Measurements from ENCODE around the gene MTHFR. TPM values are rescaled to one million over a fixed set of nuclear protein-coding genes. Genes with fewer than 3 reads are reported as not detected.
A peak's percentile ranks its signal among the peaks of the same experiment; 100 is the strongest.

Gene MTHFR
- total RNA-seq, 2 donors from 2014 or later = 16.0 to 18.7 TPM

DNA sequence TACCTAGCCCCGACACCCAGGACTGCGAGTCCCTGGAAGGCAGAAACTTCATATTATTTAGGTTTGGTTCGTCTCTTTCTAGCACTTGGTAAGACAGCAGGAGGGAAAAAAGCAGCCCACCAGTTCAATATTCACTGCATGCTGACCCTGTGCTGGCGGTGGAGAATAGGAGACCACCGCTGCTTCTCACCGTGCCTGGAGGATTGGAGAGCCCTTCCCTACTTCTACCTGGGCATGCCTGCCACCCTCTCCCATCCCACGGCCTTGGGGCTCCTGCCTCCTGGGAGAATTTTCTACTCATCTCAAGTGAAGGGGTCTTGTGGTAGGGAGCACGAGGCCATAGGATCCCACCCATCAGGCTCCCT is 5.4 kb downstream of the MTHFR start:
- no peaks in the 10 kb centered on the region for H3K27me3 Mint-ChIP-seq (ENCODE audit: low read depth)
- no peak overlapping the region for H3K27ac Mint-ChIP-seq
- no peaks in the 10 kb centered on the region for H3K9me3 Mint-ChIP-seq
- peaks cover 38% of the 10 kb centered on the region for H3K4me1 Mint-ChIP-seq (ENCODE audit: low read depth)
- no peak for DNase-seq
- ATAC-seq (replicated peaks in 1 of 2) = no peak
- no peak overlapping the region for H3K4me3 Mint-ChIP-seq
- peaks cover 3 to 6% of the 10 kb centered on the region in 2 donors for H3K36me3 Mint-ChIP-seq (ENCODE audit: insufficient read depth in 2 of 2)

- Mint-ChIP-seq H3K27me3 (ENCODE audit: low read depth) (no peaks in the 10 kb centered on the region), H3K4me3 (no peak overlapping the region), H3K27ac (no peak overlapping the region), H3K36me3 (ENCODE audit: insufficient read depth in 2 of 2) (peaks cover 3 to 8% of the 10 kb centered on the region in 2 donors), H3K9me3 (no peaks in the 10 kb centered on the region), H3K4me1 (ENCODE audit: low read depth) (peaks cover 34% of the 10 kb centered on the region)
- DNase-seq = no peak
- no peak for ATAC-seq (replicated peaks in 1 of 2)
Measured at GRCh38 chr1:11799896-11800295, 5.9 kb downstream of the MTHFR start.

- DNase-seq = no peak
- Mint-ChIP-seq H3K9me3 (no peaks in the 10 kb centered on the region), H3K36me3 (ENCODE audit: insufficient read depth in 2 of 2) (peaks cover 3 to 8% of the 10 kb centered on the region in 2 donors), H3K4me3 (no peak overlapping the region), H3K4me1 (ENCODE audit: low read depth) (peaks cover 26% of the 10 kb centered on the region), H3K27me3 (ENCODE audit: low read depth) (no peaks in the 10 kb centered on the region), H3K27ac (no peak overlapping the region)
- no peak for ATAC-seq (replicated peaks in 1 of 2)
Measured at GRCh38 chr1:11799099-11799498, 6.7 kb downstream of the MTHFR start.

DNA sequence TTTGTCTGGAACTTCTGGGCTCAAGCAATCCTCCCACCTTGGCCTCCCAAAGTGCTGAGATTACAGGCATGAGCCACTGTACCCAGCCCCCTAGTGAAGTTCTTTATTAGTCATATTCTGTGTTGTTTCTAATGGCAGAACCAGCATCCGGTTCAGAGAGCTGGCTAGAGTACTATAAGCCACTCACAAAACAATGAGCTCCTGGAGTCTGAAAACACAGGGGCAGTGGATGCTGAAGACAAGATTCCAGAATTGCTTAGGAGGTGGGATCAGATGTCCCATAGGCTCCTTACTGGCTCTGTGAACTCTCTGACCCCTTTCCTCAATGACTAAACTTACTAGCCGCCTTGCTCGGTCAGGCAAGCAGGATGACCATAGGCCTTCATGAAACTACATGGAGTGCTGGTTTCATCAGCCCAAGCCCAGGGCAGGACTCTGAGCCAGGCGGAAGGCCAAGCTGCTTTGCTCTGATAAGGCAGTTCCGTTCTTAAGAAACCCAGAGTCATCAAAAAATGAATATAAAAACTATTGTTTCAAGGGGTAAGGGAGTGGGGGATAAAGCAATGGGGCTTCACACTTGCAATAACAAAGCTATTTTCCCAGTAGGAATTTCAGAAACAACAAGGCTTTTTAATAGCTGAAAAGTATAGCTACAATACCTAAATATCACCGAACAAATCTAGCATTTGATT is 8.1 kb downstream of the MTHFR start:
- Mint-ChIP-seq H3K27ac (no peak overlapping the region), H3K4me1 (ENCODE audit: low read depth) (peaks cover 12% of the 10 kb centered on the region), H3K4me3 (no peak overlapping the region), H3K9me3 (no peaks in the 10 kb centered on the region), H3K36me3 (ENCODE audit: insufficient read depth in 2 of 2) (peaks cover 3 to 8% of the 10 kb centered on the region in 2 donors), H3K27me3 (ENCODE audit: low read depth) (no peaks in the 10 kb centered on the region)
- DNase-seq = no peak
- no peak for ATAC-seq (replicated peaks in 1 of 2)

DNA sequence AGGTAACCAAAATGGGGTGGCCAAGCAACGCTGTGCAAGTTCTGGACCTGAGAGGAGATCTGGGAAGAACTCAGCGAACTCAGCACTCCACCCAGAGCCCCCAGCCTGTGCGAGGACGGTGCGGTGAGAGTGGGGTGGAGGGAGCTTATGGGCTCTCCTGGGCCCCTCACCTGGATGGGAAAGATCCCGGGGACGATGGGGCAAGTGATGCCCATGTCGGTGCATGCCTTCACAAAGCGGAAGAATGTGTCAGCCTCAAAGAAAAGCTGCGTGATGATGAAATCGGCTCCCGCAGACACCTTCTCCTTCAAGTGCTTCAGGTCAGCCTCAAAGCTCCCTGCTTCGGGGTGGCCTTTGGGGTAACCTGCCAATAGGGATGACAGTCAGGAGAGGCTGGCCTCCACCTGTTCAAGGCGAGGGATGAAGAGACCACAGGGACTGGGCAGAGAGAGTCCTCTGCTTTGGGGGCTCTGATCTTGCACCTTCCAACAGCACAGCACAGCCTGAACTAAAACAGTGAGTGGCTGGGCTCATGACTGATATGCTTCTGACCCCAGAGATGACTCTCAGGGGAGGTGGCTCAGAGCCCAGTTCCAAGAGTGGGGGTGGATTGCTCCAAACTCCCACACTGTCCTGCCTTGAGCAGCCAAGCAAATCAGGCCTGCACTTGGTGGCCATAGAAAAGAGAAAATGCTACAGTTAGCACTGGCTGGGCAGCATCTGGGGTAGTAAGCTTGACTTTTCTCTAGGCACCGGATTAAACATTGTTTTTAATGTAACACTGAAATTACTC is 9.5 kb downstream of the MTHFR start:
- Mint-ChIP-seq H3K4me3 (no peak overlapping the region), H3K9me3 (no peaks in the 10 kb centered on the region), H3K4me1 (ENCODE audit: low read depth) (no peaks in the 10 kb centered on the region), H3K36me3 (ENCODE audit: insufficient read depth in 2 of 2) (peaks cover 3 to 11% of the 10 kb centered on the region in 2 donors), H3K27me3 (ENCODE audit: low read depth) (no peaks in the 10 kb centered on the region), H3K27ac (no peak overlapping the region)
- ATAC-seq (replicated peaks in 1 of 2) (no peak), DNase-seq (no peak)

GRCh38 chr1:11795238-11795890 is 10.4 kb downstream of the MTHFR start:
- H3K36me3 Mint-ChIP-seq (ENCODE audit: insufficient read depth in 2 of 2) = peaks cover 0 to 11% of the 10 kb centered on the region in 2 donors

GRCh38 chr1:11794446-11795237 is 11.1 kb downstream of the MTHFR start:
- ATAC-seq (replicated peaks in 1 of 2) = no peak
- Mint-ChIP-seq H3K27ac (no peak overlapping the region), H3K27me3 (ENCODE audit: low read depth) (no peaks in the 10 kb centered on the region), H3K9me3 (no peaks in the 10 kb centered on the region), H3K4me1 (ENCODE audit: low read depth) (no peaks in the 10 kb centered on the region), H3K4me3 (no peak overlapping the region), H3K36me3 (ENCODE audit: insufficient read depth in 2 of 2) (peaks cover 0 to 9% of the 10 kb centered on the region in 2 donors)
- DNase-seq = no peak

More at GRCh38 chr1:11795238-11795890, 10.4 kb downstream of the MTHFR start:
- no peaks in the 10 kb centered on the region for H3K27me3 Mint-ChIP-seq (ENCODE audit: low read depth)
- H3K4me3 Mint-ChIP-seq = no peak overlapping the region
- H3K4me1 Mint-ChIP-seq (ENCODE audit: low read depth) = no peaks in the 10 kb centered on the region
- H3K27ac Mint-ChIP-seq = no peak overlapping the region
- ATAC-seq (replicated peaks in 1 of 2) (no peak), DNase-seq (no peak)
- no peaks in the 10 kb centered on the region for H3K9me3 Mint-ChIP-seq

GRCh38 chr1:11793819-11794218 is 11.9 kb downstream of the MTHFR start:
- Mint-ChIP-seq H3K36me3 (ENCODE audit: insufficient read depth in 2 of 2) (peaks cover 0 to 9% of the 10 kb centered on the region in 2 donors), H3K27ac (no peak overlapping the region), H3K4me3 (no peak overlapping the region), H3K27me3 (ENCODE audit: low read depth) (no peaks in the 10 kb centered on the region), H3K9me3 (no peaks in the 10 kb centered on the region), H3K4me1 (ENCODE audit: low read depth) (no peaks in the 10 kb centered on the region)
- ATAC-seq (replicated peaks in 1 of 2) = no peak
- no peak for DNase-seq

GRCh38 chr1:11792106-11792505 is 13.7 kb downstream of the MTHFR start:
- Mint-ChIP-seq H3K27ac (peak overlapping the region; percentile 0), H3K4me3 (no peak overlapping the region), H3K4me1 (ENCODE audit: low read depth) (no peaks in the 10 kb centered on the region), H3K27me3 (ENCODE audit: low read depth) (no peaks in the 10 kb centered on the region), H3K9me3 (no peaks in the 10 kb centered on the region), H3K36me3 (ENCODE audit: insufficient read depth in 2 of 2) (peaks cover 0 to 9% of the 10 kb centered on the region in 2 donors)
- DNase-seq (no peak), ATAC-seq (replicated peaks in 1 of 2) (no peak)

DNA sequence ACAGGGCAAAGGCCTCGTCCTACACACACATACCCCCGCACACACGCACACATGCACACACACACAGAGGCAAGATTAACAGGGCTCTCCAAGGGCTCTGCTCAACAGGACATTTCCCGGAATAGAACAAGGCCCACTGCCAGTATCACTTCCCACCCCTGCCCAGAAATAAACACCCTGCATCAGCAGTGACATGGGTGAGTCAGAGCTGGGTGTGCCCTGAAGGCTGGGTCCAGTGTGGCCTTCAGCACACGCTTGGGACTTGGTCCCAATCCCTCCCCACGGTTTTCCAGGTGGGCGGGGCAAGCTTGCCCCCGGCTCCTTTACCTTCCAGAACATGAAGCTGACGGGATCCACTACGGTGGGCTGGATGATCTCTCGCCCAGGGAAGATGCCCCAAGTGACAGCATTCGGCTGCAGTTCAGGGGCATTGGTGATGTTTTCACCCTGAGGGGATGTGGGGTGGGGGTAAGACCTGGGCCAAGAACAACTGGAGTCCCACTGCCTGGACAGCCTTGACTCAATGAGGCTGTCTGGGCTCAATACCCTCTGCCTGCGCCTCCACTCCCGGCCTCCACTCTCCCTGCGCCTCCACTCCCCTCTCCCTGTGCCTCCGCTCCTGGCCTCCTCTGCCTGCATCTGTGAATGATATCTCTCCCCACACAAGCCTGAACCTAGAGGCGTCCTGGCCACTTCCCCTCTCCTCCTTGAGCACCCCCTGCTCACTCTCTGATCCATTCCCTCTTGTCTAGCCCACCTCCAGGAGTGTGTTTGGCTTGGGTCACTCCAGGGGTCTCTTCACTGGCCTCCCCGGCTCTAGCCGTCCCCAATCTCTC is 14.7 kb downstream of the MTHFR start:
- H3K9me3 Mint-ChIP-seq = no peaks in the 10 kb centered on the region
- H3K27ac Mint-ChIP-seq = no peak overlapping the region

GRCh38 chr1:11790101-11790879 is 15.5 kb downstream of the MTHFR start:
- Mint-ChIP-seq H3K4me3 (no peak overlapping the region), H3K4me1 (ENCODE audit: low read depth) (no peaks in the 10 kb centered on the region), H3K27ac (no peak overlapping the region), H3K27me3 (ENCODE audit: low read depth) (no peaks in the 10 kb centered on the region), H3K9me3 (no peaks in the 10 kb centered on the region), H3K36me3 (ENCODE audit: insufficient read depth in 2 of 2) (peaks cover 0 to 5% of the 10 kb centered on the region in 2 donors)
- ATAC-seq (replicated peaks in 1 of 2) (no peak), DNase-seq (no peak)

More for the DNA sequence above, 14.7 kb downstream of the MTHFR start:
- DNase-seq (no peak), ATAC-seq (replicated peaks in 1 of 2) (peak in 1 of 2 donors; percentile 48)
- Mint-ChIP-seq H3K27me3 (ENCODE audit: low read depth) (no peaks in the 10 kb centered on the region), H3K36me3 (ENCODE audit: insufficient read depth in 2 of 2) (peaks cover 0 to 9% of the 10 kb centered on the region in 2 donors), H3K4me1 (ENCODE audit: low read depth) (no peaks in the 10 kb centered on the region), H3K4me3 (no peak overlapping the region)

Data from activated T-cell treated with anti-CD3 and anti-CD28 coated beads, Interleukin-2, amount 50 U/mL, for 72 hours (primary cell).